ENCODE measurements around the gene ZFYVE28.

ZFYVE28 gene

GRCh38 chr4:2462992-2463762 lies 44.7 kb upstream of the ZFYVE28 start:
- Histone ChIP-seq H3K27me3 (ENCODE audit: control insufficient read depth, low read length) (peaks cover 19% of the 10 kb centered on the region), H3K4me2 (ENCODE audit: low read length) (peak overlapping the region; percentile 70), H3K4me1 (ENCODE audit: control insufficient read depth, low read length) (peaks cover 14% of the 10 kb centered on the region), H3K36me3 (ENCODE audit: control insufficient read depth, low read length) (no peaks in the 10 kb centered on the region), H4K20me1 (ENCODE audit: control insufficient read depth, insufficient read depth, low read depth, low read length) (peaks cover 3% of the 10 kb centered on the region; the same call in 1 of the 2 replicates), H3K27ac (ENCODE audit: low read depth, low read length) (no peak overlapping the region), H3K9me3 (ENCODE audit: control insufficient read depth, insufficient read depth, low read length) (no peaks in the 10 kb centered on the region), H3K9me2 (replicated peaks; ENCODE audit: control insufficient read depth, low read length) (no peaks in the 10 kb centered on the region), H3F3A (ENCODE audit: control insufficient read depth, insufficient read depth) (peaks cover 3% of the 10 kb centered on the region; the same call in 1 of the 2 replicates), H3K4me3 (ENCODE audit: low read length) (peak overlapping the region; percentile 60), H3K79me2 (ENCODE audit: control insufficient read depth, low read length) (peaks cover 11% of the 10 kb centered on the region)
- no peak for TF ChIP-seq EZH2phosphoT487 (IDR thresholded peaks at IDR 0.05; ENCODE audit: borderline replicate concordance, low read length)
- TF ChIP-seq CTCF (IDR thresholded peaks at IDR 0.05; ENCODE audit: low read depth, low read length, poor library complexity, severe bottlenecking), result peak; percentile 4

- Histone ChIP-seq H3K27me3 (ENCODE audit: control insufficient read depth, low read length) (peaks cover 19% of the 10 kb centered on the region), H4K20me1 (ENCODE audit: control insufficient read depth, insufficient read depth, low read depth, low read length) (peaks cover 3% of the 10 kb centered on the region; the same call in 1 of the 2 replicates), H3K4me1 (ENCODE audit: control insufficient read depth, low read length) (peaks cover 9% of the 10 kb centered on the region), H3K9me3 (ENCODE audit: control insufficient read depth, insufficient read depth, low read length) (no peaks in the 10 kb centered on the region), H3K36me3 (ENCODE audit: control insufficient read depth, low read length) (no peaks in the 10 kb centered on the region), H3K9me2 (replicated peaks; ENCODE audit: control insufficient read depth, low read length) (no peaks in the 10 kb centered on the region), H3K4me2 (ENCODE audit: low read length) (peak overlapping the region; percentile 70), H3K4me3 (ENCODE audit: low read length) (peak overlapping the region; percentile 60), H3F3A (ENCODE audit: control insufficient read depth, insufficient read depth) (peaks cover 3% of the 10 kb centered on the region; the same call in 1 of the 2 replicates), H3K79me2 (ENCODE audit: control insufficient read depth, low read length) (peaks cover 3% of the 10 kb centered on the region; the same call in 1 of the 2 replicates), H3K27ac (ENCODE audit: low read depth, low read length) (no peak overlapping the region)
- TF ChIP-seq CTCF (IDR thresholded peaks at IDR 0.05; ENCODE audit: low read depth, low read length, poor library complexity, severe bottlenecking) (peak; percentile 36), EZH2phosphoT487 (IDR thresholded peaks at IDR 0.05; ENCODE audit: borderline replicate concordance, low read length) (no peak)
These were observed 44.0 kb upstream of the ZFYVE28 start for GRCh38 chr4:2462218-2462991.

GRCh38 chr4:2461246-2461960 lies 43.0 kb upstream of the ZFYVE28 start:
- H4K20me1 ChIP-seq (ENCODE audit: control insufficient read depth, insufficient read depth, low read depth, low read length), result peaks cover 3% of the 10 kb centered on the region; the same call in 1 of the 2 replicates
- H3K4me1 ChIP-seq (ENCODE audit: control insufficient read depth, low read length), result peaks cover 9% of the 10 kb centered on the region
- no peak overlapping the region for H3K4me2 ChIP-seq (ENCODE audit: low read length)
- H3K27ac ChIP-seq (ENCODE audit: low read depth, low read length), result no peak overlapping the region
- no peaks in the 10 kb centered on the region for H3K9me3 ChIP-seq (ENCODE audit: control insufficient read depth, insufficient read depth, low read length)
- peaks cover 3% of the 10 kb centered on the region; the same call in 1 of the 2 replicates for H3F3A ChIP-seq (ENCODE audit: control insufficient read depth, insufficient read depth)
- no peak for TF ChIP-seq EZH2phosphoT487 (IDR thresholded peaks at IDR 0.05; ENCODE audit: borderline replicate concordance, low read length)
- TF ChIP-seq CTCF (IDR thresholded peaks at IDR 0.05; ENCODE audit: low read depth, low read length, poor library complexity, severe bottlenecking), result no peak
- H3K27me3 ChIP-seq (ENCODE audit: control insufficient read depth, low read length), result peaks cover 19% of the 10 kb centered on the region
- no peaks in the 10 kb centered on the region for H3K79me2 ChIP-seq (ENCODE audit: control insufficient read depth, low read length)
- H3K4me3 ChIP-seq (ENCODE audit: low read length), result no peak overlapping the region
- no peaks in the 10 kb centered on the region for H3K36me3 ChIP-seq (ENCODE audit: control insufficient read depth, low read length)
- no peaks in the 10 kb centered on the region for H3K9me2 ChIP-seq (replicated peaks; ENCODE audit: control insufficient read depth, low read length)
